ENCODE data around the gene OR51D1.

- no peak for TF ChIP-seq CTCF (conservative IDR thresholded peaks at IDR 0.05; ENCODE audit: low read depth, low read length)
- TF ChIP-seq EZH2 (IDR thresholded peaks at IDR 0.05; ENCODE audit: low read length, unreplicated experiment), result no peak
These were observed 26.9 kb upstream of the OR51D1 start for GRCh38 chr11:4610258-4610935.

Measured in PC-3 (cell line).